GM19193 (cell line): Measurements from ENCODE around the gene DHX58.

Source experiments
- POLR2A ChIP-seq: IDR thresholded peaks from 4 replicates; pipeline ENCODE4 v1.6.1; 2011; ENCODE audit not compliant: insufficient read depth, insufficient read length; ENCODE audit errors: extremely low read depth

The DHX58 gene

GRCh38 chr17:42117397-42118125 lies 5.0 kb upstream of the DHX58 start:
- TF ChIP-seq POLR2A, result no peak

DNA sequence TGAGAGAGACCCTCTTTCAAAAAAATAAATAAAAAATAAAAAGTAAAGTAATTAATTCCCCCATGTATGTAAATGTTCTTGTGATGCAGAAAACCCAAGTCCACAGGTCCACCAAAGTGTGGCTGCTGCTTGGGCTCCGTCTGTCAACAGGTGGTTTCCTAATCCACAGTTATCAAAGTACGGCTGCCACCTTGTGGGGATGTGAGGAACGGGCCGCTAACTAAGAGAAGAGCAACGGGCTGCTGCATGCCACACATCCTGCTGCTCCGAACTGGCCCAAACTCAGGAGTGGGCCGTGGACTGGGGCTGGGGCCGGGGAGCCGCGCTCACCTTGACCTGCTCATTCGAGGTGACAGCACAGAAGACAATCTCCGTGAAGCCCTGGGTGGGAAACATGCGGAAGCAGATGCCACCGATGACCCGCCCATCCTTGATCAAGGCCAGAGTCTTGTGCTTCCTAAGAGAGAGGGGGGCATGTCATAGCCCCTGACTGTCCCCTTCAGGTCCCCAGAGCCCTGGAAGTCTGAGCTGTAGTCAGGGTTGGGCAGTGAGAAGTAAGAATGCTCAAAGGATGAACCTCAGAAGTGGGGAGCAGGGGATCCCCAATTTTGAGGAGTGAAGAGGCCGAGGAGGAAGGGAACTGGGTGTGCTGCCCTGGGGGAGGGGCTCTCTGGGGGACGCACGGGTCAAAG lies 4.3 kb upstream of the DHX58 start:
- TF ChIP-seq POLR2A, result no peak

- TF ChIP-seq POLR2A, result no peak
These were observed 1.6 kb upstream of the DHX58 start for GRCh38 chr17:42114118-42114517.

DNA sequence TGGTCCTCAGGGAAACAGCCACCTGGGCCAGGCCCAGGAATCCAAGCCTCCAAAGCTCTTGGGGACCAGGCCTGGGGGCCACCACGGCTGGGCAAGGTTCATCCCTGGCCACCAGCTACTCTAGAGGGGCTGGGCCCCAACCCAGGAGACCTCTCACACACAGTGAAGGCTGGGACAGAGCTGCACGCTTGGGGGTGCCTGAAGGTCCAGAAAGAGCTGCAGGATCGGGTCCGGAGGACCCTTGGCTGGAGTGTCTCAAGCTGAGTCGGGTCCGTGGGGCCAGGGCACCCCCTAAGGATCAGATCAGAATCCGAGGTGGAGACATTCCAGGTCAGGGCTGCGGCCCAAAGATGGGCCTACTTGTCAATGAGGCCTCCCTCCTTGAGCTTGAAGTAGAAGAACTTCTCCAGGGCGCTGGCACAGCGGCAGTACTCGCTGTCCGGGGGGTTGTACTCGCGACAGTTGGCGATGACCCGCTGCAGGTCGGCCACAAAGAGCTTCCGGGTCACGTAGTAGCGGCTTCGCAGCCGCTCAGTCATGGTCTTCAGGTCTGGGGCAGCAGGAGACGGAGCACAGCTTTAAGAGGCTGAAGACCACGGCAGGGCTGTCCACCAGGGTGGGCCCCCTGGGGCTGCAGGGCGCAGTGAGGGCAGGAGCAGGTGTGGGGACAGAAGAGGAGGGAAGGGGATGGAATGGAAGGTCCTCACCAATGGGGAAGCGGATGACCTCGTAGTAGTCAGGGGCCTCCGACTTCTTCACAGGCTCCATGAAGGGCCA lies 967 bp upstream of the DHX58 start:
- TF ChIP-seq POLR2A, result no peak

- peak; percentile 48 for TF ChIP-seq POLR2A
These were observed 503 bp downstream of the DHX58 start for GRCh38 chr17:42111871-42112551.

GRCh38 chr17:42111265-42111636 lies 1.3 kb downstream of the DHX58 start:
- no peak for TF ChIP-seq POLR2A

DNA sequence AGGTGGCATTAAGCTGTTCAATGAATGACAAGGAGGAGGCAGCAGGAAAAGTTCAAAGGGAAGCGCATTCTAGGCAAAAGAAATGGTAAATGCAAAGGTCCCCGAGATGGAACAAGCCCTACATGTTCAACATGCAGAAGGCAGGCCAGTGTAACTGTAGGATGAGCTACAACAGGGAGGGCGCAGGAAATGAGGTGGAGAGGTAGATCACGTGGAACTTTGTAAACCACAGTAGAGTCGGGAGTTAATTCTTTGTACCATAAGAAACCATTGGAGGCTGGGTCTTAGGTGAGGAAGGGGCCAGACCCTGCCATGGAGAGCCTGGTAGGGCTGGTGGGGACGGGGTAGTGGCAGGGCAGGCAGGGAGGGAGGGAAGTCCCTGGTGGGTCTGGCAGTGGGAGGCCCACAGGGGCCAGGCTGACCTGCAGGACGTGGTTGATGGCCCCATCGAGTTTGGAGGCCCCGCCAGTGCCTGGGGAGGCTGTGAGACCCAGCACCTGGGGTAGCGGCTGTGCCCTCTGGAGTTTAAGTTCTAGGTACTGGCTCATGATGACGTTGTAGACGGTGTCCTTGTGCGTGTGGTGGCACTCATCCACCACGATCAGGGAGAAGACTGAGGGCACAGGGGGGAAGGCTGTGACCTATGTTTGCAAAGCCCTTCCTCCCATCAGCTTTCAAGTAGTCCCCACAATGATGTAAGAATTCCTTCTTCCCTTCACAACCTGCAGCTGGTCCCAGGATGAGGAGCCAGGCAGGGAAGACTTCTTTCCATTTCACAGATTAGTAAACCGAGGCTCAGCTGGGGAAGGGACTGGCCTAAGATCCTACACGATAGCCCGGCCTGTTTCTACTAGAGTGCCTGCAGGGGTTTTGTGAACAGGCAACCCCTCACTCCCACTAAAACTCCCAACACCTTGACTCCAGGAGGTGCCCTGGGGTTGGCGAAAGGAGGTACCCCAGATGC lies 1.9 kb downstream of the DHX58 start:
- TF ChIP-seq POLR2A, result no peak

GRCh38 chr17:42109086-42109485 lies 3.4 kb downstream of the DHX58 start:
- no peak for TF ChIP-seq POLR2A

DNA sequence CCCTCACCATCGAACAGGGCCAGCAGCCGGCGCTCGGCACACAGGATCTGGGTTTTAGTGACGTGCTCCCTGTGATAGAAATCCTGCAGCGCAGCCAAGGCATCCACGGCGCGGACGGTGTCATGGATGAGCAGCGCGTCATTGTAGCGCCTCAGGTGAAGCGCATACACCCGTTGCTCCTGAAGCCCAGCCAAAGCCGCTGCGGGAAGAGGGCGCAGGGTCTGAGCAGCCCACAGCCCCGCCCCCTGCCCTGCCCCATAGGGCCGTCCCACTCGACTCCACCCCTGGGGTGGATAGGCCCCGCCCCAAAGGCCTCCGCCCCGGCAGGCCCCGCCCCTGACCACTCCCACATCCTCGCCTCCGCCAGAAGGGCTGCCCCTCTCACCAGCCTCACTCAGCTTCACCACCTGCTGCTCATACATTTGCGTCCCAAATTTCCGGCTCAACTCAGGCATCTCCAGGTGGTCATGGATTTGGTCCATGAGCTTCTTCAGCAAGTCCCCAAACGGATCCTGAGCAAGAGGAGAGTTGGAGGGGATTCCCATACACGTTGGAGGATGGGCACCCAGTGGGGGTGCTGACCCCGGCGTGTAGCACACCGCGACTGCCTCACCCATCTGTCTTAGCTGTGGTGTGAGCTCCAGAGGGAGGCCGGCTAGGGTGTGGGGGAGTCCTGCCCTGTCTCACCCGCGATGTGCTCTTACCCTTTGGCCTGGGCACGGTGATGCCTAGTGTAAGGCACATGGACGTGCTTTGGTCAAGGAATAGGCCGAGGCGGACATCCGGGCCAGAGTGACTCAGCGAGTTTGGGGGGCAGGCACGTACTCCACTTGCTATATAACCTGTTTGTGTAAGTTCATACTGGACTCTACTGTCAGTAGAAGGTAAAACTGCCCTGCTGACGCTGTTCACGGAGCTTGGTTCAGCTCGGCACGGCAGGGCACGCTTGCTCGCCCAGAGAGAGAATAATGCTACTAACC lies 4.6 kb downstream of the DHX58 start:
- TF ChIP-seq POLR2A, result no peak

DNA sequence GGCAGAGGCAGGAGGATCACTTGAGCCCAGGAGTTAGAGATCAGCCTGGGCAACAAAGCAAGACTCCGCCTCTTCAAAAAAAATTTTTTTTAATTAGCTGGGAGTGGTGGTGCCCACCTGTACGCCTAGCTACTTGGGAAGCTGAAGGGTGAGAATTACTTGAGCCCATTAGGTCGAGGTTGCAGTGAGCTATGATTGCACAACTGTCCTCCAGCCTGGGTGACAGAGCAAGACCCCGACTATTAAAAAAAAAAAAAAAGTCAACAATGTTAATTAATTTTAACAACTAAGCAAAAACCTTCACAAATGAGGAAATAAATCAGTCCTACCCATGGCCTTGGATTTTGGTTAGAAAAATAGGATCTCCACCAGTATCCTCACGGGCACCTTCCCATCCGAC lies 5.4 kb downstream of the DHX58 start:
- TF ChIP-seq POLR2A, result no peak

- TF ChIP-seq POLR2A, result no peak
These were observed 6.5 kb downstream of the DHX58 start for GRCh38 chr17:42106009-42106408.

- no peak for TF ChIP-seq POLR2A
These were observed 8.2 kb downstream of the DHX58 start for GRCh38 chr17:42104264-42104663.
